T-cell (primary cell): Measurements from ENCODE around the gene LBX1. TPM values are rescaled to one million over a fixed set of nuclear protein-coding genes. Genes with fewer than 3 reads are reported as not detected.

ENCODE experiments used
- ATAC-seq, 4 experiments: fragments of 200-7000 bp in 3 of 4; fragments of 150-1000 bp in 1 of 4; cut with Tn5 transposase; replicated peaks in 1 of 4; 1 replicate in 3 of 4; 2 replicates in 1 of 4; pipeline ENCODE4 v1.10.0; 2021; ENCODE audit warnings: moderate library complexity in 3 of 4, mild to moderate bottlenecking in 2 of 4, moderate number of reproducible peaks in 1 of 4
- CTCF ChIA-PET, 2 donors: fragments of 300-600 bp; sonication (Branson Sonifier 250); formaldehyde crosslinking; loops; one replicate each; lab custom pipeline; 2022; ENCODE audit warnings: antibody characterized with exemption in 2 of 2; lab: Charles Lee
- POLR2A ChIA-PET, 2 donors: fragments of 300-600 bp; sonication (Branson Sonifier 250); formaldehyde crosslinking; loops; one replicate each; lab custom pipeline; 2022; ENCODE audit warnings: antibody characterized with exemption in 2 of 2; lab: Charles Lee
- DNase-seq, 35 experiments: peaks; one replicate each; pipeline versions ENCODE4 v3.0.0 to v3.0.0-alpha.2; 2013 to 2023
- H3K27ac ChIP-seq: one replicate; pipeline ENCODE4 v1.5.1; 2013; ENCODE audit warnings: low read length
- H3K27me3 ChIP-seq, 2 experiments: replicated peaks in 1 of 2; 1 replicate in 1 of 2; 2 replicates in 1 of 2; pipeline versions ENCODE4 v1.6.1 to v1.7.0; 2013; ENCODE audit warnings: low read length in 1 of 2, mixed read lengths in 1 of 2; ENCODE audit not compliant: control insufficient read depth in 2 of 2, insufficient read depth in 2 of 2; ENCODE audit errors: extremely low read depth in 1 of 2
- H3K36me3 ChIP-seq, 2 donors: 1 replicate in 1 of 2; 2 replicates in 1 of 2; pipeline versions ENCODE4 v1.6.1 to v1.7.0; 2013; ENCODE audit warnings: low read length in 1 of 2; ENCODE audit not compliant: control insufficient read depth in 2 of 2, insufficient read depth in 1 of 2; ENCODE audit errors: extremely low read depth in 1 of 2
- H3K4me1 ChIP-seq, 2 experiments: 1 replicate in 1 of 2; 2 replicates in 1 of 2; pipeline versions ENCODE4 v1.6.1 to v1.7.0; 2013; ENCODE audit warnings: low read length in 2 of 2, mixed read lengths in 1 of 2; ENCODE audit not compliant: insufficient read depth in 2 of 2, control insufficient read depth in 1 of 2; ENCODE audit errors: extremely low read depth in 1 of 2
- H3K4me3 ChIP-seq, 2 donors: 1 replicate in 1 of 2; 2 replicates in 1 of 2; pipeline versions ENCODE4 v1.5.1 to v1.7.0; 2013; ENCODE audit warnings: mild to moderate bottlenecking in 2 of 2, low read length in 1 of 2, moderate library complexity in 1 of 2; ENCODE audit not compliant: control insufficient read depth in 1 of 2; ENCODE audit errors: extremely low read depth in 1 of 2
- H3K9me3 ChIP-seq: 2 replicates; pipeline ENCODE4 v1.7.0; 2013
- H3K27ac Mint-ChIP-seq, 2 donors: one replicate each; pipeline ENCODE4 v1.8.0; 2020 to 2021; ENCODE audit warnings: mild to moderate bottlenecking in 2 of 2, mixed read lengths in 2 of 2
- H3K27me3 Mint-ChIP-seq, 2 donors: one replicate each; pipeline ENCODE4 v1.8.0; 2021 to 2022; ENCODE audit warnings: mixed read lengths in 2 of 2
- H3K36me3 Mint-ChIP-seq: one replicate; pipeline ENCODE4 v1.8.0; 2021; ENCODE audit warnings: mixed read lengths
- H3K4me1 Mint-ChIP-seq, 3 donors: one replicate each; pipeline ENCODE4 v1.8.0; 2020 to 2022; ENCODE audit warnings: mixed read lengths in 3 of 3, mild to moderate bottlenecking in 1 of 3
- H3K4me3 Mint-ChIP-seq, 3 donors: one replicate each; pipeline ENCODE4 v1.8.0; 2020 to 2022; ENCODE audit warnings: mild to moderate bottlenecking in 3 of 3, mixed read lengths in 3 of 3, moderate library complexity in 3 of 3
- H3K9me3 Mint-ChIP-seq, 3 donors: one replicate each; pipeline ENCODE4 v1.8.0; 2020 to 2022; ENCODE audit warnings: mixed read lengths in 3 of 3
- WGBS: methylation state at CpG from one replicate; pipeline ENCODE4 v1.1.5; 2013; ENCODE audit warnings: missing lambda C conversion rate; ENCODE audit not compliant: insufficient coverage; 5-methylcytosine and 5-hydroxymethylcytosine counted together
- total RNA-seq, 35 experiments: library from RNA in 6 of 35; stranded (reverse) in 6 of 35; fragments of 120-200 nt in 1 of 35; gene quantifications; one replicate each; pipeline versions ENCODE4 v1.2.1 to v1.2.4 and lab custom pipeline; 2013 to 2026

The LBX1 gene
- total RNA-seq, 5 donors from 2014 or later (not counting 1 experiment from before 2014, with no cell fraction given) = not detected

DNA sequence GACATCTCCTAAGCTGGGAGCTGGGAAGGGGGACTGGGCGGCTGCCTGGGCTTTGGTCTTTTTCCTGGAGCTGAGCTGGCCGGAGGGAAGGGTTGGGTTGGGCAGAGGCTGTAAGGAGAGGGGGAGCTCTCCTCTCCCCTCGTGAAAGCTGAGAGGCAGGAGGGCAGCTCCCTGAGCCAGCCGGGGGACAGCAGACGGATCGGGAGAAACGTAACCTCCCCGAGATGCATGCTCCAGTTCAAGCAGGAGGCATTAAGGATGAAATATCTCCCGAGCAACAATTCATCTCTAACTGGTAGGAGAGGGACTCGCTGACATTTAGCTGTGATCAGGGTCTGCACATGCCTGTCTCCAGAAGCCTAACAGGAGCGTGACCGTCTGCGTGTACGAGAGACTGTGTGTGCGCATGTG is 19.9 kb upstream of the LBX1 start:
- Histone ChIP-seq H3K9me3 (no peaks in the 10 kb centered on the region), H3K36me3 (no peaks in the 10 kb centered on the region), H3K4me3 (no peak overlapping the region), H3K27ac (no peak overlapping the region), H3K4me1 (no peaks in the 10 kb centered on the region), H3K27me3 (peaks cover 6 to 52% of the 10 kb centered on the region in 2 experiments)
- H3K4me1 Mint-ChIP-seq = no peaks in the 10 kb centered on the region
- no peak for DNase-seq
- WGBS = 82% methylated on average over 6 of the region's 15 CpGs
- H3K27me3 Mint-ChIP-seq = peaks cover 43 to 47% of the 10 kb centered on the region in 2 donors
- no peaks in the 10 kb centered on the region for H3K36me3 Mint-ChIP-seq
- no peak overlapping the region for H3K4me3 Mint-ChIP-seq
- H3K27ac Mint-ChIP-seq = no peak overlapping the region
- POLR2A ChIA-PET = interaction anchor here in 1 of 2 donors (0.6 kb wide), 1 partner anchor 263 kb away, joined by 3 read pairs; no protein-coding TSS in a partner anchor
- CTCF ChIA-PET = no interaction called here
- no peaks in the 10 kb centered on the region for H3K9me3 Mint-ChIP-seq
- no peak for ATAC-seq

DNA sequence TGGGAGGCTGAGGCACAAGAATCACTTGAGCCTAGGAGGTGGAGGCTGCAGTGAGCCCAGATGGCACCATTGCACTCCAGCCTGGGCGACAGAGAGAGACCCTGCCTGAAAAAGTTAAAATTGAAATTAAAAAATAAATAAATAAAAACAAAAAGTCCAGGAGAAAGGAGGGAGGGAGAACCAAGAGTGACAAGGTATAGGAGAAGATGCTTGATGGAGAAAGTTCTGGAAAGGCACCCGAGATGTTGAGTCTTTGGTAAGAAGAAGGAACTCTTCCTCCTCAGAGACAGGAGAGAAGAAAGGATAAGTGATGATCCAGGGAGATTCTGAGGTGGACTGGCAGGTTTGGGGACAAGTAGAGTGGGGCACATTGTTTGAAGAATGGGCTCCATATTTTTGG is 17.4 kb upstream of the LBX1 start:
- Mint-ChIP-seq H3K36me3 (no peaks in the 10 kb centered on the region), H3K9me3 (no peaks in the 10 kb centered on the region), H3K4me3 (no peak overlapping the region), H3K4me1 (no peaks in the 10 kb centered on the region), H3K27ac (no peak overlapping the region), H3K27me3 (peaks cover 47 to 49% of the 10 kb centered on the region in 2 donors)
- Histone ChIP-seq H3K4me1 (no peaks in the 10 kb centered on the region), H3K27me3 (peaks cover 6 to 58% of the 10 kb centered on the region in 2 experiments), H3K36me3 (no peaks in the 10 kb centered on the region), H3K9me3 (no peaks in the 10 kb centered on the region), H3K27ac (no peak overlapping the region), H3K4me3 (no peak overlapping the region)
- 56% methylated on average over 1 of the region's 2 CpGs for WGBS
- POLR2A ChIA-PET = no interaction called here
- ATAC-seq (no peak), DNase-seq (no peak)
- CTCF ChIA-PET = no interaction called here

DNA sequence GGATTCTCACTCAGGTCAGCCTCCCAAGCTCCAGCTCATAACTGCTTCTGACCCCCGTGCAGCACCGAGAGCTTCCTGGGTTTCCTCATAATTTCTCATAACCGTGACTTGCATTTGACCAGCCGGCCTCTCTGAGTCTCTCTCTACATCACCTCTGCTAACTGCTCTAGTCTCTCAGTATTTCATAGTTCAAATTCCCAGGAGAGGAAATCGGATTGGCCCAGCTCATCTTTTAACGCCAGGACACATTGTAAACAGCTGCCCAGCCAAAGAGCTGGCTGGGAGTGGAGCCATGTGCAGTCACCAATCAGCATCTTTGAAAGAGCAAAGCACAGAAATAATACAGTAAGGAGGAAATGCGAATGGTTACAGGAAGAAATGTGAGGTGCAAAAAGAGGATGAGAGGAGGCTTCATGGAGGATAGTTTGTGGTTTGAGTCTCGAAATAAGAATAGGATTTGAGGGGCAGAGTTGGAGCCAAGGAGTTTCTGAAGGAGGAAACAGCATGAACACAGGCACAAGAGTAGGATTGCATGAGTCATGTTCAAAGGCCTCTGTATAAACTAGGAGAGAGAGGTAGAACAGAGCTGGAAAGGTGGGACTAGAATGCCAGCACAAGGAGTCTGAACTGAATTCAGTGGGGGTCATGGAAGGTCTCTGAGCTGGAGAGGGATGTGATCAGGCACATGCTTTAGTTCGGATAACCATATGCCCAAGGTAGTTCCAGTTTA is 15.2 kb upstream of the LBX1 start:
- H3K27me3 ChIP-seq = peaks cover 13 to 57% of the 10 kb centered on the region in 2 experiments
- ATAC-seq (no peak), DNase-seq (no peak)
- Mint-ChIP-seq H3K36me3 (no peaks in the 10 kb centered on the region), H3K4me3 (no peak overlapping the region), H3K27me3 (peaks cover 58 to 62% of the 10 kb centered on the region in 2 donors), H3K9me3 (no peaks in the 10 kb centered on the region), H3K27ac (no peak overlapping the region), H3K4me1 (no peaks in the 10 kb centered on the region)
- H3K4me3 ChIP-seq = no peak overlapping the region
- no peaks in the 10 kb centered on the region for H3K4me1 ChIP-seq
- H3K9me3 ChIP-seq = no peaks in the 10 kb centered on the region
- ChIA-PET CTCF (interaction anchor here in 1 of 2 donors (0.6 to 0.8 kb wide), 2 partner anchors 30 to 47 kb away, joined by 3 to 7 read pairs; no protein-coding TSS in a partner anchor), POLR2A (interaction anchor here in 1 of 2 donors (0.7 kb wide), 1 partner anchor 331 kb away, joined by 3 read pairs; no protein-coding TSS in a partner anchor)
- no peak overlapping the region for H3K27ac ChIP-seq
- 51% methylated on average over 4 of the region's 9 CpGs for WGBS
- H3K36me3 ChIP-seq = no peaks in the 10 kb centered on the region

DNA sequence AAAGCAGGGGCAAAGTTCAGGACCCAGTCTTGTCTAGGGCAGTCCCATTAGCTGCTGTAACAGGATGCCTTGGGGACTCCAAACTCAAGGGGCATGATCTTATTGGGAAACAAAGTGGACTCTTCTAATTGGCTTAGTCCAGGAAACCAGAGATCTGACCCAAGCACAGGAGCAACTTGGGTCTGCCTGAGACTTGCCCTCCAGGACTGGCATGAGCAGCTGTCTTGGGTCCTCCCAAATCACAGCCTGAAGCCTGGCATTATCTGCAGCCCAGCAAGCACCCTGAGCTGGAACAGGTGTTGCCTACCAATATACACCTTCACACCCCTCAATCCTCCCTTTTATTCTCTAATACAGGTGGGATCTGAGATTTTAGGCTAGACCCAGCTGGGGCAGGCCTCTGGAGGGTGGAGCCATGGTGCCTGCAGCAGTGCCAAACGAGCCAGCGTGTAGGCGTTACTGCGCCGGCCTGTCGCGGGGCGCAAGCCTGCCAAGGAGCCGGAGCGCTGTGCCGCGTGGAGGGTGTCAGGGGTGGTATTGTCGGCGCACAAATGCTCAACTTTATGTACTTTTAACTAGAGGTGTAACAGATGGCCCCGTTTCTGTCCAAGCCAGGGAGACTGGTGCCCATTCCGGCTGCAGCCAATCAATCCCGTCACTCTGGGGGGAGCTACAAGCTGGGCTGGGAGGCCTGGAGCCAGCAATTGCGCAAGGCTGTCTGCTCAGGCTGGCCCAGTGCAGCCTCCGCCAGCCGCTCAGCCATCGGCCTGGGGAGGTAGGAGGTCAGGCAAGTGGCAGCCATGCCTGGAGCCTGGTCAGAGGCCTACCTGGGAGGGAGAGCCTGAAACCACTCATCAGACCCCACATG is 12.8 kb upstream of the LBX1 start:
- no peak for ATAC-seq

DNA sequence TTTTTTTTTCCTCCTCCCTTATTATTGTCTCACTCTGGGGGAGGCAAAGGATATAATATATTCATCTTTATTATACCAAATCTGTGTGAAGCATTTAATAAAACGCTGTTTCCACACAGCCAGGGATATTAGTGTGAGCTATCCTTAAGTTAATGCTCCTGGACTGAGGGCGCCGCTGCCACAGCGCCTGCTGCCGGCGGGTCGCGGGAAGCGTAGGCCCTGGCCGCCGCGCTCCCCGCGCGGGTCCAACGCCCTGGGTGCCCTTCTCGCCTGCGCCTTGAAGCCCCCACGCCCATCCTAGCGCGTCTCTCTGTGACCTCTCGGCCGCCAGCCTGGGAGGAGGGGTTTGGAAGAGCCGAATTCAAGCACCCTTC is 9.5 kb upstream of the LBX1 start:
- peaks cover 70 to 78% of the 10 kb centered on the region in 2 donors for H3K27me3 Mint-ChIP-seq
- H3K4me1 Mint-ChIP-seq = peaks cover 16 to 28% (median 21%) of the 10 kb centered on the region in 3 donors
- peak in 3 of 4 experiments; percentile 53 to 72 (median 59) for ATAC-seq
- WGBS = 7% methylated on average over 15 of the region's 24 CpGs
- ChIA-PET CTCF (interaction anchor here (0.7 to 2.2 kb wide), 4 partner anchors 24 to 228 kb away, joined by 3 to 6 read pairs (median 4); no protein-coding TSS in a partner anchor), POLR2A (no interaction called here)
- H3K27ac ChIP-seq = no peak overlapping the region
- H3K4me1 ChIP-seq = peaks cover 0 to 29% of the 10 kb centered on the region in 2 experiments
- DNase-seq = peak in 2 of 35 experiments; percentile 22 to 52
- H3K27ac Mint-ChIP-seq = no peak overlapping the region
- H3K27me3 ChIP-seq = peaks cover 22 to 91% of the 10 kb centered on the region in 2 experiments
- H3K9me3 ChIP-seq = no peaks in the 10 kb centered on the region
- no peak overlapping the region for H3K4me3 Mint-ChIP-seq
- H3K36me3 ChIP-seq = no peaks in the 10 kb centered on the region
- H3K36me3 Mint-ChIP-seq = no peaks in the 10 kb centered on the region
- no peak overlapping the region for H3K4me3 ChIP-seq
- H3K9me3 Mint-ChIP-seq = no peaks in the 10 kb centered on the region

More for the DNA sequence above, 12.8 kb upstream of the LBX1 start:
- H3K4me1 Mint-ChIP-seq = peaks cover 10 to 13% (median 12%) of the 10 kb centered on the region in 3 donors
- no peak for DNase-seq
- H3K9me3 Mint-ChIP-seq = no peaks in the 10 kb centered on the region
- no peaks in the 10 kb centered on the region for H3K36me3 ChIP-seq
- peaks cover 70 to 74% of the 10 kb centered on the region in 2 donors for H3K27me3 Mint-ChIP-seq
- H3K27ac Mint-ChIP-seq = no peak overlapping the region
- no peaks in the 10 kb centered on the region for H3K36me3 Mint-ChIP-seq
- H3K9me3 ChIP-seq = no peaks in the 10 kb centered on the region
- WGBS = 89% methylated on average over 8 of the region's 21 CpGs
- H3K4me3 ChIP-seq = no peak overlapping the region
- peaks cover 0 to 18% of the 10 kb centered on the region in 2 experiments for H3K4me1 ChIP-seq
- CTCF ChIA-PET = no interaction called here
- H3K4me3 Mint-ChIP-seq = no peak overlapping the region
- H3K27me3 ChIP-seq = peaks cover 19 to 72% of the 10 kb centered on the region in 2 experiments
- no peak overlapping the region for H3K27ac ChIP-seq
- POLR2A ChIA-PET = no interaction called here
